Islet of Langerhans (tissue), 1 donor: ENCODE data around the gene BTRC.
"Not testable (repeated sequence)": the region's sequence is repeated elsewhere in the genome, so short reads cannot be mapped to it uniquely, and the experiment has no call there.

Source experiments
- FAIRE-seq: peaks from one replicate; lab custom pipeline; 2011; peaks lifted over from hg19 to GRCh38; lab: Jason Lieb, UNC

The BTRC gene

GRCh38 chr10:101353692-101354327 lies at the start of gene BTRC:
BTRC (plus strand) TSS chr10:101354165; CDS start chr10:101354181, 16 bp downstream.
- peak; percentile 92 for FAIRE-seq

- FAIRE-seq = no peak
Observed at GRCh38 chr10:101304316-101304715, 49.6 kb upstream of the BTRC start.

GRCh38 chr10:101305320-101306241 lies 48.4 kb upstream of the BTRC start:
- no peak for FAIRE-seq

GRCh38 chr10:101308051-101308450 lies 45.9 kb upstream of the BTRC start:
- no peak for FAIRE-seq

DNA sequence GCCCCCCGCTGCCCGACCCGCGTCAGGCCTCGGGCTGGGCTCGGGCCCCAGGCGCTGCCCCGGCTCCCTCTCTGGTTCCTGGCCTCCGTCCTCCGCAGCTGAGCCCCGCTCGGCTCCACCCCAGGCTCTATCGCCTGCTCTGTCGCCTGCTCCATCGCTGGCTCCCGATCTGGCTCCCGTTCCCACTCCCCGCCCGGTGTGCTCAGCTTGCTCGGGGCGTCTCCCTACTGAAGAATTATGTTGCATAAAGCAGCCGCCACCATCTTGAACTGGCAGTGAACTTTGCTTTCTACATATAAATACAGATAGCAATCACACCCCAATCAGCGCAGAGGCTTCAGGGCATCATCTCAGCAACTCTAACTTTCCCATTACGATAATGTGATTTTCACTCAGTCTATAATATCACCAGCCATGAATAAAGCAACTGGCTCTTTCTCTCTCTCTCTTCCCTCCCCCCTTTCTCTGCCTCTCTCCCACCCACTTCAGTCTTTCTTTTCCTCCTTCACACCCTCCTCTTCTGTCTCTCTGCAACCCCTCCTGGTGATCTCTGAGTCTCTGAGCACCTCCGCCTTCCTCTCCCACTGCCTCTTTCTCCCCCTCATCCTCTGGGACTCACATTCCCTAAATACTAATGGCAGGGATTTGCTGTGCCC lies 43.3 kb upstream of the BTRC start:
- no peak for FAIRE-seq

DNA sequence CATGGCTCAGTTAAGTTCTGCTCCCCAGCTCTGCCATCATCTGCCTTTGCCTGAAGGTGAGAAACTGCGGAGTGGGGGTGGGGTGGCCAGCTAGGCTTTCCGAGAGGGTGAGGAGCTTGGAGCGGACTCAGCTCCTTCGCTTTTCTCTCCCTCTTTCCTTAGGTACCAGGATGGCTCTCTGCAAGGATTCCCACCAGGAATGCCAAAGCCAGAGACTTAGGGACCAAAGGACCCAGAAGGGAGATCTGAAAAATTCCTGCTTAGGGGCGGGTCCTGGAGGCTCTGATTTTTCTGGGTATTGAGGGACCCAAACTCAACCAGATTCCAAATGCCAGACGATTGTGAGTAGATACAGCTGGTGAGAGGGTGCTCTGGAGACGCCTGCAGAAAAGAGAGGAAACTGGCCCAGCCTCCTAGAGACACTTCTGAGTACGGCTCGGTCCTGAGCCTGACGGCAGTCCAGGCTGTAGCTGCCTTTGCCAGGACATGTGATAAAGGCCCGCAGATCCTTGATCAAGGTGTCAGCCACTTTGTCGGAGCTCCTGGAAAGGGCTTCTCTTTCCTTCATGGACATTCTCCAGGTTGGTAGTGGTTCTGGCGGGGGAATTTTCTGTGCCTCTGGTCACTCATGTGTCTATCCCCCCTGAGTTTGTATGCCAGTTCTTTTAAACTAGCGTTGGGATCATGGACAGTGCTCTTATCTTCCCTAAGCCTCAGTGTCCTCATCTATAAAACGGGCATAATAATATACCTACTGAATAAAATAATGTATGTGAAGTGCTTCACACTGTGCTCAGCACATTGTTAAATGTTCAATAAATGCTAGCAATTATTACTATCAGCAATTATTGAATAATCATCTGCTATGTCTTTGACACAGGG lies 42.5 kb upstream of the BTRC start:
- no peak for FAIRE-seq

- FAIRE-seq = no peak
Observed at GRCh38 chr10:101319241-101319915, 34.6 kb upstream of the BTRC start.

GRCh38 chr10:101321073-101321472 lies 32.9 kb upstream of the BTRC start:
- FAIRE-seq = no peak

- FAIRE-seq = no peak
Observed at GRCh38 chr10:101322266-101323108, 31.5 kb upstream of the BTRC start.

DNA sequence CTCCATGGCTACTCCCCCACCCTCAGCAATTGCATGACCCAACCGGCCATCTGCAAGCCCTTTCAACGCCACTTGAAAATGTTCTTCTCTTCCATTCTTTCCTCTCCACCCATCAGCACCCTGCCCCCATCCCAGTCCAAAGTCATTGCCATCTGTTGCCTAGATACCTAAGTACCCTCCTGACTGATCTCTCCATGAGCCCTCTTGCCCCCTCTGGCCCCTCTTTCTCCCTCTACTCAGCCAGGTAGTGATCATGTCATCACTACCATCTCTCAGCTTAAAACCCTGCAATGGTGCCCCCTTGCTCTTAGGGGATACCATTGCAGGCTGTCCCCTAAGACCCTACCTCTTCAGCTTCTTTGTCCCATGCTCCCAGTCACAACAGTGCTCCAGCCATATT lies 30.5 kb upstream of the BTRC start:
- FAIRE-seq = no peak

- FAIRE-seq = not testable (repeated sequence)
Observed at GRCh38 chr10:101327454-101327853, 26.5 kb upstream of the BTRC start.

- FAIRE-seq = no peak
Observed at GRCh38 chr10:101329341-101330032, 24.5 kb upstream of the BTRC start.

GRCh38 chr10:101330231-101330630 lies 23.7 kb upstream of the BTRC start:
- FAIRE-seq = no peak

GRCh38 chr10:101330631-101331225 lies 23.2 kb upstream of the BTRC start:
- FAIRE-seq = no peak

DNA sequence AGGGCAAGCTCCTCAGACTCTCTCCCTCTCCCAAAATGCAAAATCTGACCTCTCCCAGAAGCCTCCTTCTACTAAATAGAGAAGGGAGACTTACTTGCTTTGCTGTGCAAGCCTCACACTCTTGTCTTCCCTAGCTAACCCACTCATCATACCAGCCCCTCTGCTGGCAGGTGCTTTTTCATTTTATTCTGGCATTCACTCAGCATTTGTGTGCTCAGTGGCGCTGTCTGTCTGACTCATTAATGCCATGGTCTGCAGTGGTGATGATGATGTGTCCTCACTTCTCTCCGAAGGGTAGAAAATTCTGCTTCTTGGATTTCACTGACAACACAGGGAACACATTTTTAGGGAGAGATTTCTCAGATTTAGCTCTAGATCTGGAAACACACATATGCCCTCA lies 22.0 kb upstream of the BTRC start:
- FAIRE-seq = no peak

GRCh38 chr10:101334259-101334658 lies 19.7 kb upstream of the BTRC start:
- not testable (repeated sequence) for FAIRE-seq

GRCh38 chr10:101336382-101336781 lies 17.6 kb upstream of the BTRC start:
- no peak for FAIRE-seq

GRCh38 chr10:101337836-101338235 lies 16.1 kb upstream of the BTRC start:
- no peak for FAIRE-seq

GRCh38 chr10:101341438-101341837 lies 12.5 kb upstream of the BTRC start:
- FAIRE-seq = no peak
